GM18873 (cell line): ENCODE measurements around the gene SH3RF1.
"Not testable (repeated sequence)": the region's sequence is repeated elsewhere in the genome, so short reads cannot be mapped to it uniquely, and the experiment has no call there.

Source experiments
- ATAC-seq: cut with Tn5 transposase; IDR thresholded peaks from one replicate; pipeline ENCODE4 v1.9.1; 2021; ENCODE audit warnings: mild to moderate bottlenecking, moderate library complexity, moderate number of reproducible peaks; ENCODE audit not compliant: unreplicated experiment, low FRiP score

Gene SH3RF1

DNA sequence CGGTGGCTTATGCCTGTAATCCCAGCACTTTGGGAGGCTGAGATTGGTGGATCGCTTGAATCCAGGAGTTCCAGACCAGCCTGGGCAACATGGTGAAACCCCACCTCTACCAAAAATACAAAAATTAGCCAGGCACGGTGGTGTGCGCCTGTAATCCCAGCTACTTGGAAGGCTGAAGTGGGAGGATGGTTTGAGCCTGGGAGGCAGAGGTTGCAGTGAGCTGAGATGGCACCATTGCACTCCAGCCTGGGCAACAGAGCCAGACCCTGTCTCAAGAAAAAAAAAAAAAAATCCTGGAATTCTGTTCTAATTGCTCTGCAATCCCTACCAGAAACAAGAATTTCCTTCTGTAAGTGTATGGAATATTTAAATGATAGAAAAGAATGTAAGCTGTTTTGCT is 67.5 kb downstream of the SH3RF1 start:
- not testable (repeated sequence) for ATAC-seq

DNA sequence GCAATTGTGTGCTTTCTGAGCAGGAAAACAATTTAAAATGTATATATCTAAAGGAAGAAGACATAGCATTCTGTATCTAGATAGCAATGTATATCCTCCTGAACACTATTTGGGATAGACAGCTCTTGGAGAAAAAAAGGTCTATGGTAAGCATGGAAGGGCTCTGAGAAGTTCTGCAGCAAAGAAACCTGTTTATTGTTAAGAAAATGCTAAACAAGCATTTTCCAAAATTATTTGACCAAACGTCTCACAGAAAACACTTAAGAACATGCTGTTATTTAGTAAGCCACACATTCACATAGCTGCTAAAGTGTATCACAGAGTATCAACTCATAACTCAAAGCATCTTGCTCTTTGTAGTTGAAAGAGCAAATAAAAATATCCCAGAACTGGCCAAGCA is 67.9 kb downstream of the SH3RF1 start:
- ATAC-seq = no peak

DNA sequence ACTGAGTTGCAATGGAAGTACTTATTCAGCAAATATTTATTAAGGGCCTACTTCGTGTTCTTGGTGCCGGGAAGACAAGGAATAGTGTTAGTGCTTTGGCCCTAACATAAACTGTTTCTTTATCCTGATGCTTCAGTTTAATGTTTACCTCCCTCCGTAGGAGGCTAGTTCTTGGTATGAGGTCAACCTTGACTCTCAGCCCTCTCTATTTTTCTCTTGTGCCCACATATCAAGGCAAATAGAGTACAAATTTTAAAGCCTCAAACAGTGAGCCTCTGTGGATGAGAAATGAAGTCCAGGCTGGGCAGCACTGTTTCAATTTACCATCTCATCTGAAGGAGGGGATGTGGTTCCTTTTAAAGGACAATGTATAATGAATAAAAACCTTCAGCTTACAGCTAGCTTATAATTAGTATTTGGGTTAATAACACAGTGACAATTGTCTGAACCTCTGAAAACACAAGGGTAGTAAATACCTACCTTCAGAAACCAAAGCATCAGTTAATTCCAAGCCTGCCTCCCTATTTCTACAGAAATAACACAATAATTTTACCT is 68.5 kb downstream of the SH3RF1 start:
- no peak for ATAC-seq

DNA sequence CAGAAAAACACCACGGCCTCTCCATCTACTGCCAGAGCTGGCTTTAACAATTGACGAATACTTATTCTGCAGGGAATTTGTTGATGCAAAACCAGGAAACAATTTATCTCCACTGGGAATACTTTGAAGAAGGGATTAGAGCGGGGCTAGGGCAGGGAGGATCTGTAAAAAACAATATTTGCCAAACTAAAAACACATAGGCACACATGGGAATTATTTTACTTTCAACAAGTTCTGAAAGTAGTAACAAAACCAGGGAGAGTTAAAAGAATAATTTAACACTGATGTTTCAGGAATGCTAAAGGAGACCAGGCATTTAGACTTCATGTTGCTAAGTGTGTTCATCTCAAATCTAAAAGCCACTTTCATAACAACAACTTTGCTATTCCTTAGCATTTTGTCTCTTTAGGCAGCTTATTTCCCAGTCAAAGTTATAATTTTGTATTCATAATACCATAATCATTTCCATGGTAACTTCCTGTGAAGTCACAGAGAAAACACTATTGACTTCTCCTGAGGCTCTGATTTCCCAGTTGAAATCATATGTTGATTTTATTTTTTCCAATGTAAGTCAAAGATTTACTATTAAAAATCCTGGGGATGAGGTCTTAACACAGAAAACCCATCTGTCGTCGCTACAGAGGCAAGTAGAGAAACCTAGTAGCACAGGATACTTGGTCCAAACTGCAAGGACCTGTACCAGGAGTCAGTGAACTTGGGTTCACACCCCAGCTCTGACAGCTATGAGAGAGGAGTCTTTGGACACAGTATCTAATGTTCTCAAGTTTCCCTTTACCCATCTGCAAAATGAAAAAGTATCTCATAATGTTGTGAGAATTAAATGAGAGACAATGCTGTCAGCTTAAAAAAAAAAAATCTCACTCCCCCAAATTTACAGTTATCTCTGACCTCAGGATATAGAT is 69.3 kb downstream of the SH3RF1 start:
- no peak for ATAC-seq

DNA sequence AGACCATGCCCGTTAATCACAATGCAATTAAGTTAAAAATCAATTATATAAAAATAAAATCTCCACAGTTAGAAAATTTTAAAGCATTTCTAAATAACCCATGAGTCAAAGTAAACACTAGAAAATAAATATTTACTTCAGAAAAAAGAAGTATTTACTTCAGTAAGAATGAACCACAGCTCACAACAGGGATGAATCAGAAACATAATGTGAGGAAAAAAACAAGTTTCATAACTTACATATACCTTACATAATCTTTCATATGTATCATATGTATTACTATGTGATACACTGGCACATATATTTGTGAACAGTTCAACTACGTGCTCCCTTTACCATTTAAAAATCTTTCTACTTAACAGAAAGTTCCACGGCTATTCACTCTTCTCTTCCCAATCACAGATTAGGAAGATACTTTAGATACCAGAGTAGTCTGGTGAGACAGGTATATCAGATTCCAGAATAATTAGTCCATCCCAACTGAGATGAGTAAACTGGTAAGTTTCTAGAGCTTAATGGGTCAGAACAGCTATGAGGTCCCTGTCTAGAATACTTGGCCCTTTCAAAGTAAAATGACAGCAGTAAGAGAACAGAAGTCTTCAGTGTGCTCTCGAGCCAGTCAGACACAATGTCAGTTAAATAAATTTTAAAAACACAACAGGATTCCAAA is 70.3 kb downstream of the SH3RF1 start:
- ATAC-seq = no peak

DNA sequence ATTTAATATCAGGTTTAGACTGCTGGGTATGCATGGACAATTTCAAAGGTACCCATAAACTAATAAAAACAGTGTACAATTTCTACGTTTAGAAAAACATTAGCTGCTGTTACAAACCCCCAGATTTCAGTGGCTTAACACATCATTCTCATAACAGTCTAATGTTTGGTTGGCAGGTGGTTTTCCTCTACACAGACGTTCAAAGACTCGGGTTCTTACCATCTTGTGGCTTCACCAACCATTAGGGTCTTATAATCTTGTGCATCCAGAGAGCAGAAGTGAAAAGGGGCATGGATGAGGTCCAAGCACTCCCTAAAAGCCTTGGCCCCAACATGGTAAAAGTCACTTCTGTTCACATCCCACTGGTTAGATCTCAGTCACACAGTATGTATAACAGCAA is 71.6 kb downstream of the SH3RF1 start:
- ATAC-seq = no peak

DNA sequence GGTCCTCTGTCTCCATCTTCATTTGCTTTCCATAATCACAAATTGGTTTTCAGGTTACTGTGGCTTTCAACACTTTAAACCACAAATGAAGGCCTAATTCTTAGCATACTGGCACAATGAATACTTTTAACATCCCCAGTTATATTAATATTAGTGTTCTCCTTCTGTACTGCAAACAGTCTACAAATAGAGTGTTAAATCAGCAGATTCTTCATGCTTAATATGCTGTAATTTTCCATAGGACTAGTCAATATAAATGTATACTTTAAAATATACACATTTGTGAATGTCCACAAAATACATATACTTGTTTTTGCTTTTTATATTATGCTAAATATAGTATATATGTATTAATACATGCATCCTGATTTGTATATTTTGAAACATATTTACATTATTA is 72.6 kb downstream of the SH3RF1 start:
- no peak for ATAC-seq

DNA sequence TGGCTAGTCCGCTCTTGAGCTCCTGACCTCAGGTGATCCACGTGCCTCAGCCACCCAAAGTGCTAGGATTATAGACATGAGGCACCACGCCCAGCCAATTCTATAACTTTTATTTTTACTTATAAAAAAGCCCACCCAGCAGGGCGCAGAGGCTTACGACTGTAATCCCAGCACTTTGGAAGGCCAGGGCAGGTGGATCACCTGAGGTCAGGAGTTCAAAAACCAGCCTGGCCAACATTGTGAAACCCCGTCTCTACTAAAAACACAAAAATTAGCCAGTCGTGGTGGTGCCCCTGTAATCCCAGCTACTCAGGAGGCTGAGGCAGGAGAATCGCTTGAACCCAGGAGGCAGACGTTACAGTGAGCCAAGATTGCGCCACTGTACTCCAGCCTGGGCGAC is 73.5 kb downstream of the SH3RF1 start:
- ATAC-seq = not testable (repeated sequence)

DNA sequence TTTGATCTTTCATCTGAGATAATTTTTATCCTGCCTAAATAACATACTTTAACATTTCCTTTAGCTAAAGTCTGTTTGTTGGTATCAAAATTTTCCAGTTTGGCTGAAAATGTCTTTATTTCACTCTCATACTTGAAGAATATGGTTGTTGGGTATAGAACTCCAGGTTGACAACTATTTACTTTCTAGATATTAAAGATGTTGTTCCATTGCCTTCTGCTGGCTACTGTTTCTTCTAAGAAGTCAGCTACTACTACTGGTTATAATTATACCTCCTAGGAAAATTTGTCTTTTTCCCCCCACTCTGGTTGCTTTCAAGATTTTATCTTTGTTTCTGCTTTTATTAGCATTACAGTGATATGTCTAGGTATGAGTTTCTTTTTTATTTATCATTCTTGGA is 75.7 kb downstream of the SH3RF1 start:
- no peak for ATAC-seq

DNA sequence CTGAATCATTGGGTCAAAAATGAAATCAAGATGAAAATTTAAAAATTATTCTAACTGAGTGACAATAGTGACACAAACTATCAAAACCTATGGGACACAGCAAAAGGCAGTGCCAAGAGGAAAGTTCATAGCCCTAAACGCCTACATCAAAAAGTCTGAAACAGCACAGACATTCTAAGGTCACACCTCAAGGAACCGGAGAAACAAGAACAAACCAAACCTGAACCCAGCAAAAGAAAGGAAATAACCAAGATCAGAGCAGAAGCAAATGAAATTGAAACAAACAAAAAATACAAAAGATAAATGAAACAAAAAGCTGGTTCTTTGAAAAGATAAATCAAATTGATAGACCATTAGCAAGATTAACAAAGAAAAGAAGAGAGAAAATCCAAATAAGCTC is 80.8 kb downstream of the SH3RF1 start:
- not testable (repeated sequence) for ATAC-seq

DNA sequence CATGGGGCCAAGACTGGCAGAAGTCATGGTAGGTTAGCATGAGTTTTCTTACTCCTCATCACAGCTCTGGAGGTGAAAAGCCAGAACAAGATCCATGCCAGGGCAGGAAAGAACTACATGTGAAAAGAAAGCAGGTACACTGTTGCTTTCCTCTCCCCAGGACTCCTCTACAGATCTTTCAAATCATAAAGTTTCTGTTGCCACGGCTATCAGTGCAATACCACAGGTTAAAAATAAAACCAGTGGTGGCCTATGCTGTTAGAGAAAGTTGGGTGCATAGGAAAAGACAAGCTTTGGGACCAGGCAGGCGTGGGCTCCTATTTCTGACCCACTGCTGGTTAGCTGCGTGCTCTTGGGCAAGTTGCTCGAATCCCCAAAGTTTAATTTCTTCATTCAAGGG is 81.4 kb downstream of the SH3RF1 start:
- peak; percentile 78 for ATAC-seq

DNA sequence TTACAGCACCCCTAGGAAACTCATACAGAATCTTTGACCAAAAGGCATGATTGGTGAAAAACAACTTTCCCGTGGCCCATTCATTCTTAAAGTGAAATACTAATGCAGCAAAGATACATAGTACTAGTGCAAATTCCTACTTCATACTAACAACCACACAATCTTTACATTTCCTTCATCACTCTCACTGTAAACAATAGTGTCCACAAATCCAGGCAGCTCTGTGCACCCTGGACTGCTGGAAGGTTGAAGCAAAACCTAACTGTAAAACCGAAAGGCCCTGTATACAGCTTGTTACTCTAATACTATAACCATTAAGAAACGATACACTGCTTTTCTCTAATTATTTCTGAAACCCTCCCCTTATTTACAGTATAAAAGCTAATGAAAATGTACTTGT is 82.6 kb downstream of the SH3RF1 start:
- ATAC-seq = no peak

DNA sequence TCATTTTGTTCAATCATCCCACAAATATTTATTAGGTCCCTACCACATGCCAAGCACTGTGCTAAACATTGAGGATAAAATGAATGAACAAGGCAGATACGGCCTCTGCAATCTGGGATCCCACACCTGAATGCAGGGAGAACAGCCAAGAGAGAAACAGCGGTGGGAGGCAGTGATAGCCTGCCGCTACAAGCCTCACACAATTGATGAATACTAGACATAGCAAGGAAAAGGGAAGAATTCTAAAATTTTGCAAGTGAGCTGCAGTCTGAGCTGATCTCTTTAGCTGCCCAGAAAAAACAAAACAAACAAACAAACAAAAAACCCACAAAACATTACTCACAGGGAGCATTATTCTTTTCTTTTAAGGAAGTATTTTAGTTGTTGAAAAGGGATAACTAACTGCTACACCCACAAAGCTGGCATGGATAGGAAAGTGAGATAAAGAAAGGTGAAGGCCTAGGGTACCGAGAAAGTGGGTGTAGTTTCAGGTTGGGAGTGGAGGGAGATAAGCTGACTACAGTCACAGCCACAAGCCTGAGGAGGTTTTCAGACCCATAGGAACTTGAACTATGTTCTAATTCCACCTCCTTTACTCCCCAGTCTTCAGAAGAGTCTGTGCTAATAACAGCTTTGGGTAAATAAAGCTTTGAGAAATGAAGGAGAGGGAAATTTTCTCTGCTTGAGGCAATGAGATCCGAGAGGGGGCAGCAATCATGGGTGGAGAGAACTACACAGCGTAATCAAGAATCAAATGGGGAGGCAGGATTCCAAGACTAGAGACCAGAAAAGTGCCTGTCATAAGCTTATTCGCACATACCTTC is 85.4 kb downstream of the SH3RF1 start:
- ATAC-seq = no peak

DNA sequence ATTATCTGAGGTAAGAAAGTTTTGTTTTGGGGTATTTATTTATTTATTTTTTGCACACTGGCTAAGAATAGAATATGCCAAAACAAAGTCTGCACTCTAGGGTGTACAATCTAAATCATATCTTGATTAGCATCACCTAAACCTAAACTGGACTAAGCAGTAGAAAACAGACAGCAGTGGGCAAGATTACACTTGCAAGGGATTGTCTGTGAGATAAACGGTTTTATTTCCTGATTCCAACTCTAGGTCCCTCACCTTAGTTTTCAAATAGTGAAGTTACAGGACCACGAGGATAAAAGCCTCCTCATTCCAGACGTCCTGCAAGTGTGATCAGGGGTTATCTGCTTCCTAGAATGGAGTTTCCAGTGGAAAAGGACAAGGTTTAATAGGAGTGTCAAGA is 86.1 kb downstream of the SH3RF1 start:
- ATAC-seq = no peak

DNA sequence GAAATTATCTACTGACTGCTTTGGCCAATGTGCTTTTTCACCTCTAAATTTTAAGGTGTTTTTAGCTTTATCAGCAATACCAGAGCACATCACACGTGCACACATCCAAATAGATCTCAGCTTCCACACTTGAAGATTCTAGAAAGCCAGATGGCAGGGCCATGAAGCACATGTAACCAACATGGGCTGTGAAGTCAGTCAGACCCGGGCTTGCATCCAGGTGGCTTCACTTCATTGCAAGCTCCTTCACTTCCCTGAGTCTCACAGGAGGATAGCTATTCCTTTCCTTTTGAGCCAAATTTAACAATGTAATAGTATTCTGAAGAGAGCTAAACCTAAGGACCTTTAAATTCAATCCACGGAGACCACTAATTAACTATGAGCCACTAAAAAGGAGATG is 86.5 kb downstream of the SH3RF1 start:
- no peak for ATAC-seq

DNA sequence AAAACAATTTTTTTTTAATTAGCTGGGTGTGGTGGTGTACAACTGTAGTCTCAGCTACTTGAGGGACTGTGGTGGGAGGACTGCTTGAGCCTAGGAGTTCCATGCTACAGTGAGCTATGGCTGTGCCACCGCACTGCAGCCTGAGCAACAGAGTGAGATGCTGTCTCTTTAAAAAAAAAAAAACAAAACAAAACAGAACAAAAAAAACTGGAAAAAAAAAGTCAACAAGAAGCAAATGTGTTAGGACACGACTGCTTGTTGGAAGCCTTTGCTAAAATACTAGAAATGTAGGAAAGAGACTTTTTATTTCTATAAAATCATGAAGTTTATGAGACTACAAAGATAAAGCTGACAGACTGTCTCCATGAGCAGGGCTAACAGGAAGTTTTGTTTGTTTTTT is 87.2 kb downstream of the SH3RF1 start:
- ATAC-seq = no peak

DNA sequence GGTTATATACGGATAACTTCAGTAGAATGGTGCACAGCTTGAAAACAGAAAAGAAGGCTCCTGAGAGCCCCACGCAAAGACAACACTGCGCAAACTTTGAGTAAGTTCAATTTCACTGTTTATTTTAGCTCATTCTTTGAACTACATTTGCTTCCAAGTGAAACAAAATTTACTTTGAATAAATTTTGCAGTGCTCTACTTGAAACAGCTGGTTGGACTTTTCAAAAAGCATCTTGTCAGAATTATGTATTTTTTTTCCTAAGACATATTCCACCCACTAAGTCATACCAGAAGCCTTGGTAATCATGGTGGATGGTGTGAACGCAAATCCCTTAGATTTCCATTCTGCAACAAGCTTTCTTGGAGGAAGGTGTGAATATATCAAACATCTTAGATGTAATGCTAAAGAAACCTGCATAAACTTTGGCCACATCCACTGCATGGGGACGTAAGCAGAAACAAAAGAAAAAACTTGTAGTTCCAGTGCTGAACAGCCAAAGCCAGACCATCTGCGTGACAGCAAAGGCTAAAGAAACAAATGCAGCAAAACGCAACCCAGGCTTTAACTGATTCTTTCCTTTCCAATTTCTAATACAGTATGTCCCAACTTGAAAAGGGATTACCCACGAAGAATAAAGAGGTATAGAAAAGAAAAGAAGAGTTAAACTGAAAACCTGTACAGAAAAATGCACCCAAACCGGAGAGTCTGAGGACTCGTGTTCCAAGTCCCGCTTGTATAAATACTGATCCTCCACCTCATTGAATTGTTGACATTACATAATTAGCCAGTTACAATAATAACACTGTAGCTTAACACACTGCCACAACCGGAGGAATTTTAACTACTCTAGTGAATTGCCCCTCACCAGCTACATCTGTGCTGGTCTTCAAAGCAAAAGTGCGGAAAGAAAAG is 90.9 kb downstream of the SH3RF1 start:
- ATAC-seq = no peak

DNA sequence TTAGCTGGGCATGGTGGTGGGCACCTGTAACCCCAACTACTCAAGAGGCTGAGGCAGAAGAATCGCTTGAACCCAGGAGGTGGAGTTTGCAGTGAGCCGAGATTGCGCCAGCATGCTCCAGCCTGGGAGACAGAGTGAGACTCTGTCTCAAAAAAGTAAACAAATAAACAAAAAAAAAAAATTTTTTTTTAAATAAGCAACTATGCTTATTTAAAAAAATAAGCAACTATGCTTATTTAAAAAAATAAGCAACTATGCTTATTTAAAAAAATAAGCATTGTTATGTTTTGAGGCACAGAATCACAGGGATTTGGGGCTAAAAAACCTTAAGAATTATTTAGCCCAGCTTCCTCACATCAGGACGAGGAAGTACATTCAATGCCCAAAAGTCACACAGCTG is 92.7 kb downstream of the SH3RF1 start:
- ATAC-seq = not testable (repeated sequence)

DNA sequence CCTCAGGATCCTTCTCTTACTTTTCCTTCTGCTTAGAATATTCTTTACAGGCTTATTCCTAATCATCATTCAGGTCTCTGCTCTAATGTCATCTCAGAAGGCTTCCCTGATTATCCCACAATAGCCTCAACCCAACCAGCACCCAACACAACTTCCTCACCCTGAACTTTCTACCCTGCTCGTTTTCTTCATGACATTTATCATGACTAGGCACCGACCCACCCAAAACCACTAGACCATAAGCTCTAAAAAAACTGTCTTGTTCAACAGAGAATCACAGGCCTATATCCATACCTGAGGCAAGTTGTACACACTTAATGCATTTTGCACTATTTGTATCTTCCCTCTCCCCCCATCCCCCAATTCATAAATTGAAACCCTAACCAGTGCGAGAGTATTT is 95.3 kb downstream of the SH3RF1 start:
- ATAC-seq = no peak

DNA sequence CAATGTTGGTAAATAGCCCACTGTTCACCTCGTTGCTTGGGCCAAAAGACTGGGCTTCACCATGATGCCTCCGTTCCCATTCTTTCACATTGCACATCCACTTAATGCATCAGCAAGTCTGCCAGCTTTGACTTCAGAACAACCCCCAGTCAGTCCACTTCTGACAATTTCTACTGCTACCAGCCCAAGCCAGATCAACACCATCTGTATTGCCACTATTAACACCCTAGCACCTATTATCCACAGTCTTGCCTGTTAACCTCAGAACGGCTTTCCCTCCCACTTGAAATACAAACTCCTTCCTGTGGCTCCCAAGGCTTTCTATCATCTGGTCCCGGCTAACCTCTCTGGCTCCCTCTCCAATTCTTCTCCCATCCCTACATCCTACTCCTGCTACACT is 95.7 kb downstream of the SH3RF1 start:
- no peak for ATAC-seq
